CD4-positive, alpha-beta T cell treated with Interleukin-12 subunit alpha and Interleukin-12 subunit beta, for 1 hour (primary cell): ENCODE results near the gene PCDHGB5.
"Not testable (repeated sequence)": the region's sequence is repeated elsewhere in the genome, so short reads cannot be mapped to it uniquely, and the experiment has no call there.

Experiments used
- DNase-seq: peaks from one replicate; pipeline ENCODE4 v3.0.0-alpha.2; 2020

The PCDHGB5 gene

GRCh38 chr5:141382469-141383294, 15.1 kb upstream of the PCDHGB5 start, which contains the start of gene PCDHGA7:
Gene PCDHGA7 (plus strand): TSS chr5:141382742. CDS start chr5:141382900, 158 bp downstream.
- DNase-seq: no peak

GRCh38 chr5:141383345-141383744, 14.4 kb upstream of the PCDHGB5 start:
- DNase-seq: no peak

DNA sequence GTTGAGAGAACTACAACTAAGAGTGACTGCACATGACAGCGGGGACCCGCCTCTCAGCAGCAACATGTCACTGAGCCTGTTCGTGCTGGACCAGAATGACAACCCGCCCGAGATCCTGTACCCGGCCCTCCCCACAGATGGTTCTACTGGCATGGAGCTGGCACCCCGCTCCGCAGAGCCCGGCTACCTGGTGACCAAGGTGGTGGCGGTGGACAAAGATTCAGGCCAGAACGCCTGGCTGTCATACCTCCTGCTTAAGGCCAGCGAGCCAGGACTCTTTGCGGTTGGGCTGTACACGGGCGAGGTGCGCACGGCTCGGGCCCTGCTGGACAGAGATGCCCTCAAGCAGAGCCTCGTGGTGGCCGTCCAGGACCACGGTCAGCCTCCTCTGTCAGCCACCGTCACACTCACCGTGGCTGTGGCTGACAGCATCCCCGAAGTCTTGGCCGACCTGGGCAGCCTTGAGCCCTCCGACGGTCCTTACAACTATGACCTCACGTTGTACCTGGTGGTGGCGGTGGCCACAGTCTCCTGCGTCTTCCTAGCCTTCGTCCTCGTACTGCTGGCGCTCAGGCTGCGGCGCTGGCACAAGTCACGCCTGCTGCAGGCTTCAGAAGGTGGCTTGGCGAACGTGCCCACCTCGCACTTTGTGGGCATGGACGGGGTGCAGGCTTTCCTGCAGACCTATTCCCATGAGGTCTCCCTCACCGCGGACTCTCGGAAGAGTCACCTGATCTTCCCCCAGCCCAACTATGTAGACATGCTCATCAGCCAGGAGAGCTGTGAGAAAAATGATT, 13.1 kb upstream of the PCDHGB5 start:
- no peak for DNase-seq

DNA sequence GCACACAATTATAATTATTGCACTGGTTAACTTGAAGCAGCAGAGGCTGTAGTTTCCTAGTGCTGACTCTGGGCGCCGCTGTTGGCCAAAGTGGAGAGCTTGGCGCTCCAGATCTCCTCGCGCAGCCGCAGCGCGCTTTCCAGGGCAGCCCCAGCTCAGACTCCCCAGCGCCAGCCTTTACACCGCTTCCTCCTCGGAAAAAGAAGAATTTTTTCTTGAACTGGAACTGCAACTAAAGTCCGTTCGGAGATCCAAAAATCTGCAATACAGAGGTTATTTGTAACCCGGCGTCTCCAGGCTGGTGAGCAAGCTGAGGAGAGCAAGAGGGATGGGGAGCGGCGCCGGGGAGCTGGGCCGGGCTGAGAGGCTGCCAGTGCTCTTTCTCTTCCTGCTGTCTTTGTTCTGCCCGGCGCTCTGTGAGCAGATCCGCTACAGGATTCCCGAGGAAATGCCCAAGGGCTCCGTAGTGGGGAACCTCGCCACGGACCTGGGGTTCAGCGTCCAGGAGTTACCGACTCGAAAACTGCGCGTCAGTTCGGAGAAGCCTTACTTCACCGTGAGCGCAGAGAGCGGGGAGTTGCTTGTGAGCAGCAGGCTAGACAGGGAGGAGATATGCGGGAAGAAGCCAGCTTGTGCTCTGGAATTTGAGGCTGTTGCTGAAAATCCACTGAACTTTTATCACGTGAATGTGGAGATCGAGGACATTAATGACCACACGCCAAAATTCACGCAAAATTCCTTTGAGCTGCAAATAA, 10.0 kb upstream of the PCDHGB5 start, which contains the start of gene PCDHGB4:
Gene PCDHGB4, plus strand, starts transcription at position 142 of the 755 bp plus-strand sequence. Its CDS starts 187 bp downstream, at position 329.
- peak; percentile 23 for DNase-seq

GRCh38 chr5:141388661-141389060, 9.1 kb upstream of the PCDHGB5 start:
- DNase-seq: no peak

DNA sequence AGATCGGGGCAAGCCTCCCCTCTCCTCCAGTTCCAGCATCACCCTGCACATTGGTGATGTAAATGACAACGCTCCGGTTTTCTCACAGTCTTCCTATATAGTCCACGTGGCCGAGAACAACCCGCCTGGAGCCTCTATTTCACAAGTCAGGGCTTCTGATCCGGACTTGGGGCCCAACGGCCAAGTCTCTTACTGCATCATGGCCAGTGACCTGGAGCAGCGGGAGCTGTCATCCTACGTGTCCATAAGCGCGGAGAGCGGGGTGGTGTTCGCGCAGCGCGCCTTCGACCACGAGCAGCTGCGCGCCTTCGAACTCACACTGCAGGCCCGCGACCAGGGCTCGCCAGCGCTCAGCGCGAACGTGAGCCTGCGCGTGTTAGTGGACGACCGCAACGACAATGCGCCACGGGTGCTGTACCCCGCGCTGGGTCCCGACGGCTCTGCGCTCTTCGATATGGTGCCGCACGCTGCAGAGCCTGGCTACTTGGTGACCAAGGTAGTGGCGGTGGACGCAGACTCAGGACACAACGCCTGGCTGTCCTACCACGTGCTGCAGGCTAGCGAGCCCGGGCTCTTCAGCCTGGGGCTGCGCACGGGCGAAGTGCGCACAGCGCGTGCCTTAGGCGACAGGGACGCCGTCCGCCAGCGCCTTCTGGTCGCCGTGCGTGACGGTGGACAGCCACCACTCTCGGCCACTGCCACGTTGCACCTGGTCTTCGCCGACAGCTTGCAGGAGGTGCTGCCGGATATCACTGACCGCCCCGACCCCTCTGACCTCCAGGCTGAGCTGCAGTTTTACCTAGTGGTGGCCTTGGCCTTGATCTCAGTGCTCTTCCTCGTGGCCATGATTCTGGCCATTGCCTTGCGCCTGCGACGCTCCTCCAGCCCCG, 8.3 kb upstream of the PCDHGB5 start:
- no peak for DNase-seq

DNA sequence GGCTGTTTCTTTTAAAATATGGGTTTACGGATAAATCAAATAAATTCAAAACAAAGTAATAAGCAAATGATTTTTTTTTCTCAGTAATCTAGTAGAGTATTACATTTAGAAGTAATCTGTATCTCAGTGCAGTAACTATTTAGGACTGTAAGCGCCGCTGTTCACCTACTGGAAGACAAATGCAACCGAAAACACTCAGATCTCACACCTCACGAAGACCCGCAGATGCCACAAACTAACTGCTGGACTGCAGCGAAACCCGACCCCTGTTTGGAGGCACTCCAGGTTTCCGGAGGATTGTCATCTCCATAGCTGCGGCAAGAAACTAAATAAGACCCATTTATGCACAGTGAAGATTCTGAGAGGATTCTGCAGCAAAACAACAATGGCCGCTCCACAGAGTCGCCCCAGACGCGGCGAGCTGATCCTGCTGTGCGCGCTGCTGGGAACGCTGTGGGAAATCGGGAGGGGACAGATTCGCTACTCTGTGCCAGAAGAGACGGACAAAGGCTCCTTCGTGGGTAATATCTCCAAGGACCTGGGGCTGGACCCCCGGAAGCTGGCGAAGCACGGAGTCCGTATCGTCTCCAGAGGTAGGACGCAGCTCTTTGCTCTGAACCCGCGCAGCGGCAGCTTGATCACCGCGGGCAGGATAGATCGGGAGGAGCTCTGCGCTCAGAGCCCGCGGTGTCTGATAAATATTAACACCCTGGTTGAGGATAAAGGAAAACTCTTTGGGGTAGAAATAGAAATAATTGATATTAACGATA, 5.1 kb upstream of the PCDHGB5 start, which contains the start of gene PCDHGA8:
Gene PCDHGA8, plus strand, starts transcription at position 205 of the 770 bp plus-strand sequence. Its CDS starts 181 bp downstream, at position 386.
- DNase-seq: no peak

DNA sequence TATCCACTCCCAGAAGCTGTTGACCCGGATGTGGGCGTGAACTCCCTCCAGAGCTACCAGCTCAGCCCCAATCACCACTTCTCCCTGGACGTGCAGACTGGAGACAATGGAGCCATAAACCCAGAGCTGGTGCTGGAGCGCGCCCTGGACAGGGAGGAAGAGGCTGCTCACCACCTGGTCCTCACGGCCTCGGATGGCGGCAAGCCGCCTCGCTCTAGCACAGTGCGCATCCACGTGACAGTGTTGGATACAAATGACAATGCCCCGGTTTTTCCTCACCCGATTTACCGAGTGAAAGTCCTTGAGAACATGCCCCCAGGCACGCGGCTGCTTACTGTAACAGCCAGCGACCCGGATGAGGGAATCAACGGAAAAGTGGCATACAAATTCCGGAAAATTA, 4.5 kb upstream of the PCDHGB5 start:
- no peak for DNase-seq

DNA sequence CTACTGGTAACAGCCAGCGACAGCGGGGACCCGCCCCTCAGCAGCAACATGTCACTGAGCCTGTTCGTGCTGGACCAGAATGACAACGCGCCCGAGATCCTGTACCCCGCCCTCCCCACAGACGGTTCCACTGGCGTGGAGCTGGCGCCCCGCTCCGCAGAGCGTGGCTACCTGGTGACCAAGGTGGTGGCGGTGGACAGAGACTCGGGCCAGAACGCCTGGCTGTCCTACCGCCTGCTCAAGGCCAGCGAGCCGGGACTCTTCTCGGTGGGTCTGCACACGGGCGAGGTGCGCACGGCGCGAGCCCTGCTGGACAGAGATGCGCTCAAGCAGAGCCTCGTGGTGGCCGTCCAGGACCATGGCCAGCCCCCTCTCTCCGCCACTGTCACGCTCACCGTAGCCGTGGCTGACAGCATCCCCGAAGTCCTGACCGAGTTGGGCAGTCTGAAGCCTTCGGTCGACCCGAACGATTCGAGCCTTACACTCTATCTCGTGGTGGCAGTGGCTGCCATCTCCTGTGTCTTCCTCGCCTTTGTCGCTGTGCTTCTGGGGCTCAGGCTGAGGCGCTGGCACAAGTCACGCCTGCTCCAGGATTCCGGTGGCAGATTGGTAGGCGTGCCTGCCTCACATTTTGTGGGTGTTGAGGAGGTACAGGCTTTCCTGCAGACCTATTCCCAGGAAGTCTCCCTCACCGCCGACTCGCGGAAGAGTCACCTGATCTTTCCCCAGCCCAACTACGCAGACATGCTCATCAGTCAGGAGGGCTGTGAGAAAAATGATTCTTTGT, 3.2 kb upstream of the PCDHGB5 start:
- DNase-seq: not testable (repeated sequence)

- DNase-seq: no peak
Observed at GRCh38 chr5:141398608-141399007, 861 bp downstream of the PCDHGB5 start.

GRCh38 chr5:141399555-141400258, 2.0 kb downstream of the PCDHGB5 start:
- no peak for DNase-seq

- DNase-seq: peak; percentile 23
Observed at GRCh38 chr5:141402553-141403243, 5.0 kb downstream of the PCDHGB5 start, which contains the start of gene PCDHGA9. Gene PCDHGA9 (plus strand): TSS chr5:141402778. CDS start chr5:141402953, 175 bp downstream.

DNA sequence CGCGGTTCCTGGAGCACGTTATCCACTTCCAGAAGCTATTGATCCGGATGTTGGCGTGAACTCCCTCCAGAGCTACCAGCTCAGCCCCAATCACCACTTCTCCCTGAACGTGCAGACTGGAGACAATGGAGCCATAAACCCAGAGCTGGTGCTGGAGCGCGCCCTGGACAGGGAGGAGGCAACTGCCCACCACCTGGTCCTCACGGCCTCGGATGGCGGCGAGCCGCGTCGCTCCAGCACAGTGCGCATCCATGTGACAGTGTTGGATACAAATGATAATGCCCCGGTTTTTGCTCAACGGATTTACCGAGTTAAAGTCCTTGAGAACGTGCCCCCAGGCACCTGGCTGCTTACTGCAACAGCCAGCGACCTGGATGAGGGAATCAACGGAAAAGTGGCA, 5.6 kb downstream of the PCDHGB5 start:
- DNase-seq: no peak

DNA sequence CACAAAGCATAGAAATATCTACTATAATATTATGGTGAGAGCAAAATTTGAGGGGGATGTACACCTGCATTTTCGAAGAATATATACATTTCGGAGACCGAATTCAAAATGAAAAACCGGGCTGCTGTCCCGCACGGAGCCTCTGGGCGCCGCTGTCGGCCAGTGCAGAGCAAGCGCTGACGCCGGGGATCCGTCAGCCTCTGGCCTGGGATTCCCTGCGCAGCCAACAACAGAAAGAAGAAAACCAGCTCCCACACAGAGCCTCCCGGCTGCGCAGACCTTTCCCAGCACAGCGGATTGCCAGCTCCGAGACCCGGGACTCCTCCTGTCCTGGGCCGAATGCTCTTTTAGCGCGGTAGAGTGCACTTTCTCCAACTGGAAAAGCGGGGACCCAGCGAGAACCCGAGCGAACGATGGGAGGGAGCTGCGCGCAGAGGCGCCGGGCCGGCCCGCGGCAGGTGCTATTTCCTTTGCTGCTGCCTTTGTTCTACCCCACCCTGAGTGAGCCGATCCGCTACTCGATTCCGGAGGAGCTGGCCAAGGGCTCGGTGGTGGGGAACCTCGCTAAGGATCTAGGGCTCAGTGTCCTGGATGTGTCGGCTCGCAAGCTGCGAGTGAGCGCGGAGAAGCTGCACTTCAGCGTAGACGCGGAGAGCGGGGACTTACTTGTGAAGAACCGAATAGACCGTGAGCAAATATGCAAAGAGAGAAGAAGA, 10.2 kb downstream of the PCDHGB5 start, which contains the start of gene PCDHGB6:
Gene PCDHGB6, plus strand, starts transcription at position 232 of the 716 bp plus-strand sequence. Its CDS starts 182 bp downstream, at position 414.
- DNase-seq: peak; percentile 42

DNA sequence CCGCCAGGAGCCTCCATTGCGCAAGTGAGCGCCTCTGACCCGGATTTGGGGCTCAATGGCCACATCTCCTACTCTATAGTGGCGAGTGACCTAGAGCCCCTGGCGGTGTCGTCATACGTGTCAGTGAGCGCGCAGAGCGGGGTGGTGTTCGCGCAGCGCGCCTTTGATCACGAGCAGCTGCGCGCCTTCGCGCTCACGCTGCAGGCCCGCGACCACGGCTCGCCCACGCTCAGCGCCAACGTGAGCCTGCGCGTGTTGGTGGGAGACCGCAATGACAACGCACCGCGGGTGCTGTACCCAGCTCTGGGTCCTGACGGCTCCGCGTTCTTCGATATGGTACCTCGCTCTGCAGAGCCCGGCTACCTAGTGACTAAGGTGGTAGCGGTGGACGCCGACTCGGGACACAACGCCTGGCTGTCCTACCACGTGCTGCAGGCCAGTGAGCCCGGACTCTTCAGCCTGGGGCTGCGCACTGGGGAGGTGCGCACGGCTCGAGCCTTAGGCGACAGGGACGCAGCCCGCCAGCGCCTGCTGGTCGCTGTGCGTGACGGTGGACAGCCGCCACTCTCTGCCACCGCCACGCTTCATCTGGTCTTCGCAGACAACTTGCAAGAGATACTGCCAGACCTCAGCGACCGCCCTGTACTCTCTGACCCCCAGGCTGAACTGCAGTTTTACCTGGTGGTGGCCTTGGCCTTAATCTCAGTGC, 12.0 kb downstream of the PCDHGB5 start:
- no peak for DNase-seq

DNA sequence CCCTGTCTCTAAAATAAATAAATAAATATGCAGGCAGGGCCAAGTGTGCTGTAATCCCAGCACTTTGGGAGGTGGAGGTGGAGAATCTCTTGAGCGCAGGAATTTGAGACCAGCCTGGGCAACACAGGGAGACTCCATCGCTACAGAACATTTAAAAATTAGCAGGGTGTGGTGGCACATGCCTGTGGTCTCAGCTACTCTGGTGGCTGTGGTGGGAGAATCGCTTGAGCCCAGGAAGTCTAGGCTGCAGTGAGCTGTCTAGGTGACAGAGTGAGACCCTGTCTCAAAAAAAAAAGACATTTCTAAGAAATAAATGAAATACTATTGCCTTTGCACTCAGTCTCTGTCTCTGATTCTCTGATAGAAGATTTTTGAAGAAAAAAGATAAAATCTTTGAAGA, 13.8 kb downstream of the PCDHGB5 start:
- DNase-seq: no peak
